Mesendoderm (in vitro differentiated cells): ENCODE results near the gene TMCC3.

Source experiments
- DNase-seq: peaks from one replicate; pipeline ENCODE4 v3.0.0; 2013
- H2AK5ac ChIP-seq: 2 replicates; pipeline ENCODE4 v1.6.1; 2013; ENCODE audit warnings: low read length, inconsistent platforms
- H2BK120ac ChIP-seq: 2 replicates; pipeline ENCODE4 v1.6.1; 2013; ENCODE audit warnings: low read depth, mild to moderate bottlenecking, low read length, moderate library complexity, mixed read lengths
- H2BK15ac ChIP-seq: replicated peaks from 2 replicates; pipeline ENCODE4 v1.6.1; 2013; ENCODE audit warnings: low read depth, mild to moderate bottlenecking, moderate library complexity
- H2BK5ac ChIP-seq: 2 replicates; pipeline ENCODE4 v1.6.1; 2013; ENCODE audit warnings: low read length, inconsistent platforms
- H3K18ac ChIP-seq: 2 replicates; pipeline ENCODE4 v1.6.1; 2013; ENCODE audit warnings: mild to moderate bottlenecking, low read length, mixed read lengths
- H3K23ac ChIP-seq: one replicate; pipeline ENCODE4 v1.6.1; 2013; ENCODE audit warnings: low read length
- H3K27ac ChIP-seq: 2 replicates; pipeline ENCODE4 v1.5.1; 2013; ENCODE audit warnings: low read depth, mild to moderate bottlenecking, inconsistent platforms, low read length, moderate library complexity
- H3K27me3 ChIP-seq: 2 replicates; pipeline ENCODE4 v1.6.1; 2013; ENCODE audit warnings: low read length, control low read depth, mild to moderate bottlenecking, inconsistent platforms; ENCODE audit not compliant: insufficient read depth, poor library complexity
- H3K36me3 ChIP-seq: 2 replicates; pipeline ENCODE4 v1.6.1; 2013; ENCODE audit warnings: low read length, inconsistent platforms; ENCODE audit not compliant: control insufficient read depth, insufficient read depth
- H3K4ac ChIP-seq: one replicate; pipeline ENCODE4 v1.6.1; 2013; ENCODE audit warnings: low read depth, mild to moderate bottlenecking, low read length, moderate library complexity
- H3K4me1 ChIP-seq: 2 replicates; pipeline ENCODE4 v1.6.1; 2013; ENCODE audit warnings: low read depth, low read length, inconsistent platforms; ENCODE audit not compliant: control insufficient read depth
- H3K4me2 ChIP-seq: 2 replicates; pipeline ENCODE4 v1.6.1; 2013; ENCODE audit warnings: low read length
- H3K4me3 ChIP-seq: 2 replicates; pipeline ENCODE4 v1.5.1; 2013; ENCODE audit warnings: mild to moderate bottlenecking, low read length
- H3K56ac ChIP-seq: one replicate; pipeline ENCODE4 v1.6.1; 2013; ENCODE audit warnings: low read length
- H3K79me1 ChIP-seq: 2 replicates; pipeline ENCODE4 v1.6.1; 2013; ENCODE audit warnings: low read length, inconsistent platforms
- H3K79me2 ChIP-seq: 2 replicates; pipeline ENCODE4 v1.6.1; 2013; ENCODE audit warnings: mild to moderate bottlenecking, low read length; ENCODE audit not compliant: control insufficient read depth, insufficient read depth
- H3K9ac ChIP-seq: 2 replicates; pipeline ENCODE4 v1.6.1; 2013; ENCODE audit warnings: low read length, inconsistent platforms
- H4K5ac ChIP-seq: one replicate; pipeline ENCODE4 v1.6.1; 2013; ENCODE audit warnings: low read length
- H4K8ac ChIP-seq: one replicate; pipeline ENCODE4 v1.6.1; 2013; ENCODE audit warnings: low read depth, mild to moderate bottlenecking, control low read depth, low read length, moderate library complexity
- WGBS: extraction: QIAGEN DNeasy Blood & Tissue Kit; methylation state at CpG from one replicate; pipeline ENCODE4 v1.1.7; 2013; ENCODE audit warnings: low lambda C conversion rate, missing lambda C conversion rate; ENCODE audit not compliant: insufficient coverage; ENCODE audit errors: extremely low coverage; 5-methylcytosine and 5-hydroxymethylcytosine counted together

TMCC3 gene

GRCh38 chr12:94575024-94575423, 75.3 kb downstream of the TMCC3 start:
- no peak overlapping the region for H4K5ac ChIP-seq
- no peak overlapping the region for H3K4me2 ChIP-seq
- H2BK5ac ChIP-seq: no peak overlapping the region
- H3K9ac ChIP-seq: no peak overlapping the region
- H3K4me3 ChIP-seq: no peak overlapping the region
- no CpG with 5 or more reads among the region's 2 CpGs for WGBS
- H2BK15ac ChIP-seq: no peak overlapping the region
- H3K23ac ChIP-seq: no peak overlapping the region
- no peaks in the 10 kb centered on the region for H3K79me2 ChIP-seq
- no peaks in the 10 kb centered on the region for H3K4me1 ChIP-seq
- H2AK5ac ChIP-seq: no peak overlapping the region
- no peaks in the 10 kb centered on the region for H3K27me3 ChIP-seq
- H3K56ac ChIP-seq: no peak overlapping the region
- no peak for DNase-seq
- H4K8ac ChIP-seq: no peak overlapping the region
- H3K4ac ChIP-seq: no peak overlapping the region
- no peak overlapping the region for H3K27ac ChIP-seq
- no peaks in the 10 kb centered on the region for H3K79me1 ChIP-seq
- H3K18ac ChIP-seq: no peak overlapping the region
- no peak overlapping the region for H2BK120ac ChIP-seq
- H3K36me3 ChIP-seq: no peaks in the 10 kb centered on the region

- no peak for DNase-seq
- no peaks in the 10 kb centered on the region for H3K27me3 ChIP-seq
- no peak overlapping the region for H2BK15ac ChIP-seq
- no peak overlapping the region for H3K56ac ChIP-seq
- H2AK5ac ChIP-seq: no peak overlapping the region
- no peak overlapping the region for H3K18ac ChIP-seq
- no peaks in the 10 kb centered on the region for H3K79me2 ChIP-seq
- H3K27ac ChIP-seq: no peak overlapping the region
- H2BK120ac ChIP-seq: no peak overlapping the region
- no peak overlapping the region for H3K4me2 ChIP-seq
- no peak overlapping the region for H4K5ac ChIP-seq
- no peaks in the 10 kb centered on the region for H3K4me1 ChIP-seq
- H3K79me1 ChIP-seq: no peaks in the 10 kb centered on the region
- WGBS: no CpG with 5 or more reads among the region's 12 CpGs
- H2BK5ac ChIP-seq: no peak overlapping the region
- no peak overlapping the region for H3K4ac ChIP-seq
- no peak overlapping the region for H3K9ac ChIP-seq
- H4K8ac ChIP-seq: no peak overlapping the region
- H3K4me3 ChIP-seq: no peak overlapping the region
- no peak overlapping the region for H3K23ac ChIP-seq
- H3K36me3 ChIP-seq: no peaks in the 10 kb centered on the region
These were observed 78.8 kb downstream of the TMCC3 start for GRCh38 chr12:94571556-94571955.

GRCh38 chr12:94570161-94570560, 80.2 kb downstream of the TMCC3 start:
- no peak overlapping the region for H3K23ac ChIP-seq
- H3K27ac ChIP-seq: no peak overlapping the region
- H3K4me1 ChIP-seq: no peaks in the 10 kb centered on the region
- H3K27me3 ChIP-seq: no peaks in the 10 kb centered on the region
- H3K4me3 ChIP-seq: no peak overlapping the region
- no peak overlapping the region for H3K56ac ChIP-seq
- no peaks in the 10 kb centered on the region for H3K36me3 ChIP-seq
- WGBS: no CpG with 5 or more reads among the region's 7 CpGs
- H2BK120ac ChIP-seq: no peak overlapping the region
- no peak overlapping the region for H3K9ac ChIP-seq
- no peak for DNase-seq
- H2AK5ac ChIP-seq: no peak overlapping the region
- H4K5ac ChIP-seq: no peak overlapping the region
- H4K8ac ChIP-seq: no peak overlapping the region
- no peak overlapping the region for H2BK5ac ChIP-seq
- no peaks in the 10 kb centered on the region for H3K79me2 ChIP-seq
- no peak overlapping the region for H3K18ac ChIP-seq
- H3K79me1 ChIP-seq: no peaks in the 10 kb centered on the region
- H3K4me2 ChIP-seq: no peak overlapping the region
- no peak overlapping the region for H2BK15ac ChIP-seq
- H3K4ac ChIP-seq: no peak overlapping the region

- H3K4me1 ChIP-seq: no peaks in the 10 kb centered on the region
- WGBS: no CpG with 5 or more reads among the region's 6 CpGs
- DNase-seq: no peak
- H4K8ac ChIP-seq: no peak overlapping the region
- no peak overlapping the region for H3K23ac ChIP-seq
- no peak overlapping the region for H3K18ac ChIP-seq
- H2BK15ac ChIP-seq: no peak overlapping the region
- H2BK5ac ChIP-seq: no peak overlapping the region
- H2AK5ac ChIP-seq: no peak overlapping the region
- H3K27me3 ChIP-seq: no peaks in the 10 kb centered on the region
- H3K4me2 ChIP-seq: no peak overlapping the region
- no peak overlapping the region for H4K5ac ChIP-seq
- H3K79me1 ChIP-seq: no peaks in the 10 kb centered on the region
- H3K56ac ChIP-seq: no peak overlapping the region
- H3K79me2 ChIP-seq: no peaks in the 10 kb centered on the region
- H3K27ac ChIP-seq: no peak overlapping the region
- no peak overlapping the region for H3K9ac ChIP-seq
- no peaks in the 10 kb centered on the region for H3K36me3 ChIP-seq
- no peak overlapping the region for H3K4me3 ChIP-seq
- no peak overlapping the region for H3K4ac ChIP-seq
- H2BK120ac ChIP-seq: no peak overlapping the region
These were observed 82.6 kb downstream of the TMCC3 start for GRCh38 chr12:94567761-94568160.

GRCh38 chr12:94566345-94566744, 84.0 kb downstream of the TMCC3 start:
- H3K4me1 ChIP-seq: no peaks in the 10 kb centered on the region
- no CpG with 5 or more reads among the region's 8 CpGs for WGBS
- H2BK15ac ChIP-seq: no peak overlapping the region
- H3K56ac ChIP-seq: no peak overlapping the region
- no peak overlapping the region for H3K23ac ChIP-seq
- H2BK120ac ChIP-seq: no peak overlapping the region
- H2BK5ac ChIP-seq: no peak overlapping the region
- no peak overlapping the region for H3K4ac ChIP-seq
- no peaks in the 10 kb centered on the region for H3K27me3 ChIP-seq
- no peaks in the 10 kb centered on the region for H3K79me2 ChIP-seq
- H4K8ac ChIP-seq: no peak overlapping the region
- H2AK5ac ChIP-seq: no peak overlapping the region
- H3K36me3 ChIP-seq: no peaks in the 10 kb centered on the region
- H4K5ac ChIP-seq: no peak overlapping the region
- H3K4me2 ChIP-seq: no peak overlapping the region
- no peak overlapping the region for H3K9ac ChIP-seq
- DNase-seq: no peak
- no peak overlapping the region for H3K18ac ChIP-seq
- no peak overlapping the region for H3K4me3 ChIP-seq
- H3K27ac ChIP-seq: no peak overlapping the region
- H3K79me1 ChIP-seq: no peaks in the 10 kb centered on the region

- Histone ChIP-seq H2BK120ac (no peak overlapping the region), H3K79me2 (no peaks in the 10 kb centered on the region), H3K23ac (no peak overlapping the region), H3K36me3 (no peaks in the 10 kb centered on the region), H3K4me2 (no peak overlapping the region), H3K27me3 (no peaks in the 10 kb centered on the region), H4K5ac (no peak overlapping the region), H3K4me1 (no peaks in the 10 kb centered on the region), H3K9ac (no peak overlapping the region), H3K27ac (no peak overlapping the region), H2BK5ac (no peak overlapping the region), H4K8ac (no peak overlapping the region), H3K79me1 (no peaks in the 10 kb centered on the region), H2AK5ac (no peak overlapping the region), H3K18ac (no peak overlapping the region), H2BK15ac (no peak overlapping the region), H3K4me3 (no peak overlapping the region), H3K4ac (no peak overlapping the region), H3K56ac (no peak overlapping the region)
- no peak for DNase-seq
- no CpG with 5 or more reads among the region's 8 CpGs for WGBS
These were observed 84.7 kb downstream of the TMCC3 start for GRCh38 chr12:94565683-94566082.
